Upper lobe of left lung (tissue), 4 donors: ENCODE measurements around the gene KAZN.

ENCODE experiments used
- CTCF ChIP-seq, 6 experiments: fragments of 450-650 bp in 4 of 6; fragments of 200-600 bp in 2 of 6; sonication (generic) in 2 of 6; IDR thresholded peaks; one replicate each; pipeline ENCODE4 v1.5.1; 2016 to 2019; ENCODE audit warnings: antibody characterized with exemption in 6 of 6
- POLR2A ChIP-seq, 4 donors: fragments of 450-650 bp; IDR thresholded peaks; one replicate each; pipeline ENCODE4 v1.5.1; 2016 to 2017; ENCODE audit warnings: antibody characterized with exemption in 4 of 4, mild to moderate bottlenecking in 2 of 4

- TF ChIP-seq POLR2A (IDR thresholded peaks at IDR 0.05) (no peak), CTCF (IDR thresholded peaks at IDR 0.05) (no peak)
Measured at GRCh38 chr1:14909920-14910460, 311.5 kb downstream of the KAZN start.
